NCI-H345 (cell line): ENCODE measurements around the gene PARP16.
A peak's percentile ranks its signal among the peaks of the same experiment; 100 is the strongest.
"Not testable (repeated sequence)": the region's sequence is repeated elsewhere in the genome, so short reads cannot be mapped to it uniquely, and the experiment has no call there.

Experiments used
- DNase-seq: peaks from one replicate; lab custom pipeline; 2025; lab: John Stamatoyannopoulos, UW

The PARP16 gene

DNA sequence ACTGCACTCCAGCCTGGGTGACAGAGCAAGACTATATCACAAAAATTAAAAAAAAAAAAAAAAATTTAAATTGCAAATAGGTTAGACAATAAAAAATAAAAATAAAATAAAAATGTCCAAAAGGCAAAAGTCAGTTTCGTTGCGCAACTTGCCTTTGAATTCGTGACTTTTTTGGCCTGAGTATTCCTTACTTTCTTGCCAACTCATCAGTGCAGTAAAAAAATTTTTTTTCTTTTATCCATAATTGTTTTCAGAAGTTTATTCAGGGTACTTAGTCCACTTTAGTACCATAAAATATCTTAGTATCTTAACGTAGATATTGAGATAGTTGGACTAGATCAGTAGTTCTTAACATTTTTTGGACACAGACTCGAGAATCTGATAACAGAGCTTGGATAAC, 53.0 kb downstream of the PARP16 start:
- no peak for DNase-seq

DNA sequence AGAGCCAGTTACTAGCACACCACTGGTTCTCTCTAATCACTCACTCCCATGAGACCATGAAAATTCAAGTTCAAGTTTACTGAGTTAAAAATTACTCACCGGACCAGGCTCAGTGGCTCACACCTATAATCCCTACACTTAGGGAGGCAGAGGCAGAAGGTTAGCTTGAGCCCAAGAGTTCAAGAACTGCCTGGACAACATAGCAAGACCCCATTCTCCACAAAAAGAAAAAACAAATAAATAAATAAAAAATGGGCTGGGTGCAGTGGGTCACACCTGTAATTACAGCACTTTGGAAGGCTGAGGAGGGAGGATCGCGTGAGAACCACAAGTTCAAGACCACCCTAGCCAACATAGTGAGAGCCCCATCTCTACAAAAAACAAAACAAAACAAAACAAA, 54.2 kb downstream of the PARP16 start:
- DNase-seq: no peak

DNA sequence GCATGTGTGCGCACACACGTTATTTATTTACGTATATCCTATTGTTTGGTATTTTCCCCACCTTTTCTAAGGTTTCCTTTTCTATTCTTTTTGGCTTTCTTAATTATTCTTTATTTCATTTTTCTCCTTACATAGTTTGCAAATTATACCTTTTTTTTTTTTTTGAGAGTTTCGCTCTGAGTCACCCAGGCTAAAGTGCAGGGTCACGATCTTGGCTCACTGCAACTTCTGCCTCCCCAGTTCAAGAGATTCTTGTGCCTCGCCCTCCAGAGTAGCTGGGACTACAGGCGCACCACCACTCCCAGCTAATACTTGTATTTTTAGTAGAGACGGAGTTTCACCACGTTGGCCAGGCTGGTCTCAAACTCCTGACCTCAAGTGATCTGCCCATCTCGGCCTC, 55.4 kb downstream of the PARP16 start:
- DNase-seq: no peak

GRCh38 chr15:65226901-65227300, 59.8 kb downstream of the PARP16 start:
- not testable (repeated sequence) for DNase-seq

GRCh38 chr15:65226221-65226620, 60.5 kb downstream of the PARP16 start:
- DNase-seq: no peak

GRCh38 chr15:65223996-65224395, 62.7 kb downstream of the PARP16 start:
- DNase-seq: no peak

- DNase-seq: no peak
Observed at GRCh38 chr15:65222891-65223290, 63.8 kb downstream of the PARP16 start.

DNA sequence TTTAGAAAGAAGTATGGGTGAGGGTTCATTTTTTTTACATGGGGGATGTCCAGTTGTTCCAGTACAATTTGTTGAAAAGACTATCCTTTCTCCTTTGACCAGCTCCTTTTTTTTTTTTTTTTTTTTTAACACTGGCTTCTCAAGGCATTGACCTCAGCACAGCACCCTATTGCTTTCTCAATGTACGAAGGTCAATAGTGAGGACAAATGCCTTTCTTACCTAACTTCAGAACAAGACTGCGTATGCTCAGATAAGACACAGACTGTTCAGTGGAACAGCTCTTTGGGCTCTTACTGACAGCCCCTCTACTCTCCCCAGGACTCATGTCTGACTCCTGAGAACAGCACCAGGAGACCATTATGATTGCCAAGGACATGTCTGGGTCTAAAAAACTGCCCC, 65.0 kb downstream of the PARP16 start:
- DNase-seq: no peak

DNA sequence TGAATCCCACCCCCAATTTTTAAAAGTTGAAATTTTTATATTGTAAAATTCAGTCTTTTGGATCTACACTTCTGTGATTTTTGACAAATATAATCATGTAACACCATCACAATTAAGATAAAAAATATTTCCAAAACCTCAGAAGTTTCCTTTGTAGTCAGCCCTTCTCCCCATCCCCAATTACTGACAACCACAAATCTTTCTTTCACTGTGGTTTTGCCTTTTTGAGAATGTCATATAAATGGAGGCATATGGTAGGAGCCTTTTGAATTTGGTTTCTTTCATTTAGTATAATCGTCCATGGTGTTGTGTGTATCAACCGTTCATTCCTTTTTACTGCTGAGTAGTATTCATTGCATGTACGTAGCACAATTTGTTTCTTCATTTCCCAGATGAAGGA, 67.5 kb downstream of the PARP16 start:
- DNase-seq: no peak

DNA sequence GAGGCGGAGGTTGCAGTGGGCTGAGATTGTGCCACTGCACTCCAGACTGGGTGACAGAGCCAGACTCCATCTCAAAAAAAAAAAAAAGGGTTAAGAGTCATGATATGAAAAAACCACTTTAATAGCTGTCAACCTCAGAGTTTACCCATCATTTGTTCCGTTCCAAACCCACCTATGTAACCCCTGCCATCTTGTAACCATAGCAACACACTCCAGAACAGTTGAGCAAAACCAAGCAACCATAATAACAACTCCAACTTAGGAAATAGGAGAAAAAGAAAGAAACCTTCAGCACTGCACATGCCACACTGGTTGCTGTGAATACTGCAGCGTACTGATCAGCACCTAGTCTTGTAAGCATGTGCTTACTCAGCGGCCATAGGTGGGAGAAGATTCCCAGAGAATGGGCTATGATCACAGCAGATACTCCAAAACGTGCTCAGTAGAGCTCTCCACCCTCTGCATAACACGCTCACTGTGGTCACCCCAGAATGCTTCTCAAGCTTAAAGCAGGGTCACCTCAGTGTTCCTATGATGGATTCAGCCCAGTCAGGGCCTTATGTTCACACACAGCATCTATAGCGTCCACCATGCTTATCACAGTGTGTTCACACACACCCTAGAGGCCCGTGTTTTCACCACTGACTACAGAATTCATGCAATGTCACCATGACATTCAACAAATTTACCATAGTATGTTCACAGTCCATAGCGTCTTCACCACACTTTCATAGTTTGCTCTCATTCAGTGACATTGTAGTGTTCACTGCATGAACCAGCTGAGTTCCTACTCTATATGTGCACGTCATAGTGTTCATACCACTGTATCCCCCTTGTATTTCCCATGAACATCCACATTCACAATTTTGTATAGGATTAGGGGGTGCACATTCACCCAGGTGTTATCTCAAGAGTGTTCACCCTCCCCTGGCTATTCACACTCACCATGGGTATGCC, 68.9 kb downstream of the PARP16 start:
- no peak for DNase-seq

DNA sequence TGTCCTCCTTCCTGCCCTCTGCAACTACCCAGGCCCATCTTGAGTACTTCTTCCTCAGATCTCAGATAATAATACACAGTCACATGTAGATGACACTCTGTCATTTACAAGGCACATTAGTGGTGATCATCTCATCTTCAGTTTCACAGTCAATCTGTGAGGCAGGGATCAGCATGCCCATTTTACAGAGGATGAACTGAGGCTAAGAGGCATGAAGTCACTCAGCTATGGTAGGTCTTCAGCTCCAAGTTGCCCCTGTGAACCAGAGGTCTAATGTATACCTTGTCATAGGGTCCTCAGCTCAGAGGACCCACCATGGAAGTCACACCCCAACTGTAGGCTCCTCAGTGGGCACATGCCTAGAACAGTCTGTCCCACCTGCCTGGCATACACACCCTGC, 71.2 kb downstream of the PARP16 start:
- DNase-seq: no peak

DNA sequence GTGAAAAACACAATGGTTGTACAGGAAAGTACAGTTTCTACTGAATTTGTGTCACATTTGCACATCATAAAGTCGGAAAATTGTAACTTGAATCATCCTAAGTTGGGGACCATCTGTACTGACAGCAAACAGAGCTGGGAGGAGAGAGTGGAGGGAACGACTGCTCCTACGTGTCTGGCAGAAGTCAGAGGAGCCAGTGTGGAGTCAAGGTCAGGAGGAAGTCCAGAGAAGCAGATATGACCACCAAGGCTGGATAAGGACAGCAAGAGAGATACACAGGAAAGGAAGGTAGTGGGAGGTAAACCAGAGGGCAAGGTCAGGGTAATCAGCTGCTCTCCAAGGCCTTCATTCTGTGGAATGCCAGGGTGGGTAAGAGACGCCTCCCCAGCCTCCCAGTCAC, 72.7 kb downstream of the PARP16 start:
- no peak for DNase-seq

GRCh38 chr15:65213241-65213640, 73.4 kb downstream of the PARP16 start:
- no peak for DNase-seq

DNA sequence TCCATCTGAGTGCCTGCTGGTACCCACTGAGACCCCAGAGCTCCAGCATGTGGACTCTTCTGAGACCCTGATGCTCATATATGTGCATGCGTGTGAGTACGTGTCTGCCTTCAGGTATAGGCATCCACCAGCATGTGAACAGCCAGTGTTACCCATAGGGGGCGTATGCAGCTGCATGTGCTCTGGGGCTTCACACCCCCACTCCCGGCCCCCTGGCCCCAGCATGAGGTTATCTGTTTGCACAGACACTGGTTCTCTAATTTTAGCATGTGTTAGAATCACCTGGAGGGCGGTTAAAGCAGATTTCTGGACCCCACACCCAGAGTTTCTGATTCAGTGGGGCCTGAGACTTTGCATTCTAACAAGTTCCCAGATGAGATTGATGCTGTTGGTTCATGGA, 74.6 kb downstream of the PARP16 start:
- no peak for DNase-seq

- peak; percentile 3 for DNase-seq
Observed at GRCh38 chr15:65211482-65211982, 75.2 kb downstream of the PARP16 start.

GRCh38 chr15:65210770-65211481, 75.8 kb downstream of the PARP16 start, which contains the start of gene CILP:
CILP (minus strand) TSS chr15:65211473; CDS start chr15:65209755, 1,718 bp downstream.
- DNase-seq: no peak

- DNase-seq: no peak
Observed at GRCh38 chr15:65209701-65210643, 76.7 kb downstream of the PARP16 start.

DNA sequence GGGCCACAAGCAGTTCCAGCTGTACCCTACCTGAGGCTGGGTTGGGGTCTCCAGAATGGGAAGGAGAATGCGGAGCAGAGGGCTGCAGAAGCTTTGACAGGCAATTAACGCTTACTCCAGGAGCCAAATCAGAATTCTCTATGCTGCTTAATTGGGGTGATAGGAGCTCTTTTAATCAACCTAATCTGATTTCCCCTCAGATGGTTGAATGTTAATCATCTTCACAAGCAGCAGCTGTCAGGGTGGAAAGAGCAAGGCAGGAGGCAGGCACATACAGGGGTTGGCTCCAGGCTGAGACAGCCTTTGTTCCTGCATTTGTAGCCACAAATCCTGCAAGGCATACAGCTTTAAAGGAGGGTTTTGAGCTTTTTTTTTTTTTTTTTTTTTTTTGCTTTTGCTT, 78.0 kb downstream of the PARP16 start:
- no peak for DNase-seq
